Lower leg skin (tissue), 3 donors: ENCODE results near the gene NBEAL1.

ENCODE experiments used
- CTCF ChIP-seq, 3 donors: fragments of 450-650 bp; IDR thresholded peaks; one replicate each; pipeline ENCODE4 v1.5.1; 2016; ENCODE audit warnings: antibody characterized with exemption in 3 of 3, mild to moderate bottlenecking in 3 of 3, moderate library complexity in 2 of 3
- POLR2A ChIP-seq, 2 donors: fragments of 450-650 bp; IDR thresholded peaks; one replicate each; pipeline ENCODE4 v1.6.1; 2016 to 2017; ENCODE audit warnings: antibody characterized with exemption in 2 of 2, mild to moderate bottlenecking in 1 of 2, moderate library complexity in 1 of 2

GRCh38 chr2:203105996-203106395 is 91.3 kb downstream of the NBEAL1 start:
- no peak for TF ChIP-seq CTCF (IDR thresholded peaks at IDR 0.05)
- TF ChIP-seq POLR2A (IDR thresholded peaks at IDR 0.05): no peak
